GM10266 (cell line): ENCODE data around the gene CPSF3.

ENCODE experiments used
- DNase-seq: peaks from one replicate; pipeline ENCODE4 v3.0.0; 2012; ENCODE audit errors: extremely low spot score
- TF ChIP-seq, protein P1 (sequence below): IDR thresholded peaks from 2 replicates; pipeline ENCODE4 v1.5.1; 2012; ENCODE audit warnings: mild to moderate bottlenecking, low read depth; ENCODE audit not compliant: control insufficient read depth, insufficient read depth; ENCODE audit errors: missing control alignments

CPSF3 gene

DNA sequence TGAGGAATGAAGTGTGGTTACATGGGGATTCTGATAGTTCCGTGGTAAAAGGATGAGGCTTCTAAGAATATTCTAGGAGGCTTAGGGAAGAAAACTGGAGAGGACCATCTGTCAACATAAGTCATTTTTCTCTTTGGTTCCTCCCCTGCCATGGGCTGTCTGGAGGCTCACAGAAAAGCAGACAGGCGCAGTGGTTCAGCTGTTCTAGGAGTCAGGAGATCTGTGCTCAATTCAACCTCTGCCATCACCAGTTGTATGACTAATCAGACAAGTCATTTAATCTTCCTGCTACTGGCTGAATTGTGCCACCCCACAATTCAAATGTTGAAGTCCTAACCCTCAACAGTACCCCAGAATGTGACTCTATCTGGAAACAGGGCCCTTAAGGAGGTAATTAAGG lies 95.8 kb downstream of the CPSF3 start:
- TF ChIP-seq, protein P1, sequence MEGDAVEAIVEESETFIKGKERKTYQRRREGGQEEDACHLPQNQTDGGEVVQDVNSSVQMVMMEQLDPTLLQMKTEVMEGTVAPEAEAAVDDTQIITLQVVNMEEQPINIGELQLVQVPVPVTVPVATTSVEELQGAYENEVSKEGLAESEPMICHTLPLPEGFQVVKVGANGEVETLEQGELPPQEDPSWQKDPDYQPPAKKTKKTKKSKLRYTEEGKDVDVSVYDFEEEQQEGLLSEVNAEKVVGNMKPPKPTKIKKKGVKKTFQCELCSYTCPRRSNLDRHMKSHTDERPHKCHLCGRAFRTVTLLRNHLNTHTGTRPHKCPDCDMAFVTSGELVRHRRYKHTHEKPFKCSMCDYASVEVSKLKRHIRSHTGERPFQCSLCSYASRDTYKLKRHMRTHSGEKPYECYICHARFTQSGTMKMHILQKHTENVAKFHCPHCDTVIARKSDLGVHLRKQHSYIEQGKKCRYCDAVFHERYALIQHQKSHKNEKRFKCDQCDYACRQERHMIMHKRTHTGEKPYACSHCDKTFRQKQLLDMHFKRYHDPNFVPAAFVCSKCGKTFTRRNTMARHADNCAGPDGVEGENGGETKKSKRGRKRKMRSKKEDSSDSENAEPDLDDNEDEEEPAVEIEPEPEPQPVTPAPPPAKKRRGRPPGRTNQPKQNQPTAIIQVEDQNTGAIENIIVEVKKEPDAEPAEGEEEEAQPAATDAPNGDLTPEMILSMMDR: no peak
- DNase-seq: no peak
